ENCODE measurements around the gene TAS2R1. TPM values are rescaled to one million over a fixed set of nuclear protein-coding genes. Genes with fewer than 3 reads are reported as not detected.

The TAS2R1 gene
- total RNA-seq, 4 donors from 2014 or later, result not detected

DNA sequence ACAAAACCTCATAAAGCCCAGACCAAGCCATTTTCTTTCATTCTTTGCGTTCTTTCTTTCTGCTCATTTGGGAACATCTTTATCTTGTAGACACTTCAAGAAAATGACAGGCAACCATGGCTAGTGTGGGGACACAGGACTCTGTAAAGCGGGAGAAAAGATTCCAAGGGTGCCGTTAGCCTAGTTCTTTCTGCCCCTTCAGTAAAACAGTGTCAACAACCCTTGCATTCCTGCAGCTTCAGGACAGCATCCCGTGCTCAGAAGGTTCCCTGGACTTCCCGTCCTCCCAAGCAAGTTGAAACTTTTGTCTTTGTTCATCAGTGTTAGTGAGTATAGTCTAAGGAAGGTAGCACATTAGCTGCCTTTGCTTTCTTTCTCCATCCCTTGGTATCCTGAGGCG, 41.9 kb downstream of the TAS2R1 start:
- H3K27ac ChIP-seq, result no peak overlapping the region
- no peaks in the 10 kb centered on the region for H3K36me3 ChIP-seq
- 42 to 82% methylated on average over 2 to 6 of the region's 6 CpGs for WGBS, 2 donors (ENCODE audit: low coverage in 1 of 2)
- intact Hi-C loops (cut with DNase I; ENCODE audit: low total_unique reads), result no loop called here
- H3K27me3 ChIP-seq, result no peaks in the 10 kb centered on the region
- no peak overlapping the region for H3K4me3 ChIP-seq
- TF ChIP-seq POLR2A (IDR thresholded peaks at IDR 0.05), result no peak
- no peak for TF ChIP-seq EP300 (IDR thresholded peaks at IDR 0.05; ENCODE audit: low read depth)
- TF ChIP-seq CTCF (IDR thresholded peaks at IDR 0.05), result no peak
- TF ChIP-seq POLR2AphosphoS5 (IDR thresholded peaks at IDR 0.05), result no peak
- no peaks in the 10 kb centered on the region for H3K4me1 ChIP-seq
- DNase-seq, result no peak
- in situ Hi-C loops (cut with MboI; ENCODE audit: low pct_ligation_motif_present in 1 of 4, low pct_unique_long_range_greater_than_20kb in 1 of 4, low sequenced_read_pairs in 3 of 4), result no loop called here
- no peaks in the 10 kb centered on the region for H3K9me3 ChIP-seq

DNA sequence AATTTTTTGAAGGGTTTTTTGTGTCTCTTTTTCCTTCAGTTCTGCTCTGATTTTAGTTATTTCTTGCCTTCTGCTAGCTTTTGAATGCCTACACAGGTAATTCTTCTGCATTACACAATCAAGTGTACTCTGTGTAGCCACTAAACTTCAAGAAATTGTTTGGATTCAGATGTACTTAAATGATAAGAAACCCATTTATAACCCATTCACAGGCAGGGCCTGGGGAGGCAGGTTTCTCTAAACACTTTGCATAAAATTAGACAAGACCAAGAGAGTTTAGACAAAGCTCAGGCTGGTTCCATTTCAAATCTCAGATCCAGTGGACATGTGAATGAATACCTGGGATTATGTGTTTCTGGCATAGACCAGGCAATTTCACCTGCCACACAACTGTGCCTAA, 43.0 kb downstream of the TAS2R1 start:
- in situ Hi-C loops (cut with MboI; ENCODE audit: low pct_ligation_motif_present in 1 of 4, low pct_unique_long_range_greater_than_20kb in 1 of 4, low sequenced_read_pairs in 3 of 4), result no loop called here
- Histone ChIP-seq H3K27ac (no peak overlapping the region), H3K27me3 (no peaks in the 10 kb centered on the region), H3K9me3 (no peaks in the 10 kb centered on the region), H3K4me1 (no peaks in the 10 kb centered on the region), H3K4me3 (no peak overlapping the region), H3K36me3 (no peaks in the 10 kb centered on the region)
- intact Hi-C loops (cut with DNase I; ENCODE audit: low total_unique reads), result no loop called here
- no peak for TF ChIP-seq CTCF (IDR thresholded peaks at IDR 0.05)
- TF ChIP-seq POLR2AphosphoS5 (IDR thresholded peaks at IDR 0.05), result no peak
- TF ChIP-seq POLR2A (IDR thresholded peaks at IDR 0.05), result no peak
- no peak for TF ChIP-seq EP300 (IDR thresholded peaks at IDR 0.05; ENCODE audit: low read depth)
- no peak for DNase-seq

DNA sequence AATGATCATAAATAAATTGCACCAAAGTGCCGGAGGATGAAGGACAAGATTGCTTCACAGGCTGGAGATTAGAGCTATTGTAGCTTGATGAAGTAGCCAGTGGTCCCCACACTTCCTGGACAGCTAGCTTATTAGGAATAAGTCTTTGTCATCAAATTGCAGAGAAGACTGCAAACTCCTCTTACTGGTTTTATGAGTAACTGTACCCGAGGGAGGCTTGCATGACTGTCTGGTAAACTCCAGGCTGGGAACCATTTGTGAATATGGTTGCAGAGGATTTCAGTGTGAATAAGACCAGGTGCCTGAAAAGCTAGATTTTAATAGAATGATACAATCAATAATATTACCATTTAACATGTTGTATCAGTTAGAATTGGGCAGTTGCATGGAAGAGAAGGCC, 47.7 kb downstream of the TAS2R1 start:
- H3K4me1 ChIP-seq, result no peaks in the 10 kb centered on the region
- H3K4me3 ChIP-seq, result no peak overlapping the region
- H3K27ac ChIP-seq, result no peak overlapping the region
- 80% methylated on average over 2 of the region's 2 CpGs; no CpG with 5 or more reads in 1 of the 2 donors for WGBS, 2 donors (ENCODE audit: low coverage in 1 of 2)
- peaks cover 0 to 6% of the 10 kb centered on the region in 2 donors for H3K9me3 ChIP-seq
- no peaks in the 10 kb centered on the region for H3K27me3 ChIP-seq
- DNase-seq, result no peak
- no peaks in the 10 kb centered on the region for H3K36me3 ChIP-seq
- in situ Hi-C loops (cut with MboI; ENCODE audit: low pct_ligation_motif_present in 1 of 4, low pct_unique_long_range_greater_than_20kb in 1 of 4, low sequenced_read_pairs in 3 of 4) (no loop called here), intact Hi-C loops (cut with DNase I; ENCODE audit: low total_unique reads) (no loop called here)
- TF ChIP-seq EP300 (IDR thresholded peaks at IDR 0.05; ENCODE audit: low read depth), result no peak

Other genes with a start within 250 kb of the TAS2R1 start
- gene SEMA5A, start 84.3 kb downstream of the TAS2R1 start, total RNA-seq, result 10 to 100 TPM; 15.0 to 81.0 (median 52.9) TPM